Measurements from ENCODE around the gene NPAS3. TPM values are rescaled to one million over a fixed set of nuclear protein-coding genes. Genes with fewer than 3 reads are reported as not detected.

The NPAS3 gene
- total and polyA plus RNA-seq, 4 donors, result 0.07 to 0.09 (median 0.08) TPM; not detected in 1

DNA sequence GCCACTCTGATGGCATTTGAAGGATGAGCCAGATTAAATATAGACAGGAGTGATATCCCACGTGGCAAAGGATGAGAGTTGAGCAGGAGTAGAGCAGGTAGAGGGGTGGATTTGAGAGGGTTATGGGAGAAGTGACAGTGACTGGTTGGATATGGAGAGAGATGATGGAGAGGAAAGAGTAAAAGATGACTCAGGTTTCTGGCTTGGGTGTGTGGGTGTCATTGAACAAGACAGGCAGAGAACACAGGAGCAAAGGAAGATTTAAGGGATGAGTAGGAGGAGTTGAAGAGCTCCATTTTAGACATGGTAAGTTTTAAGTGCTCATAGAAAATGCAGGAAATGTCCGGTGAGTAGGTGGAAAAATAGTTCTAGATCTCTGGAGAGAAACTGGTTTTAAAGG is 875.3 kb downstream of the NPAS3 start:
- Histone ChIP-seq H3K4me3 (ENCODE audit: low read depth in 1 of 3, low read length in 3 of 3) (no peak overlapping the region), H3K27ac (ENCODE audit: low read depth in 1 of 2, low read length in 2 of 2) (no peak overlapping the region), H3K27me3 (ENCODE audit: control insufficient read depth in 4 of 4, insufficient read depth in 4 of 4, low read length in 3 of 4) (peaks cover 0 to 3% (median 1%) of the 10 kb centered on the region in 4 donors), H3K9ac (ENCODE audit: low read depth in 1 of 2, low read length in 2 of 2) (no peak overlapping the region), H3K4me1 (ENCODE audit: control insufficient read depth in 4 of 4, insufficient read depth in 4 of 4, low read length in 3 of 4) (no peaks in the 10 kb centered on the region), H3K9me3 (ENCODE audit: control insufficient read depth in 4 of 4, low read length in 3 of 4) (peaks cover 0 to 2% (median 0%) of the 10 kb centered on the region in 4 donors), H3K36me3 (ENCODE audit: control insufficient read depth in 4 of 4, insufficient read depth in 3 of 4, low read depth in 1 of 4, low read length in 3 of 4) (no peaks in the 10 kb centered on the region)
- DNase-seq (ENCODE audit: low spot score), result no peak
- 49% methylated on average over 2 of the region's 2 CpGs for WGBS
- TF ChIP-seq RXRA (IDR thresholded peaks at IDR 0.05) (no peak), SP1 (IDR thresholded peaks at IDR 0.05) (no peak), RAD21 (IDR thresholded peaks at IDR 0.05) (no peak), TAF1 (conservative IDR thresholded peaks at IDR 0.05) (no peak), NR2F2 (IDR thresholded peaks at IDR 0.05) (no peak), HNF4G (IDR thresholded peaks at IDR 0.05) (no peak), FOXA1 (IDR thresholded peaks at IDR 0.05) (no peak), FOXA2 (IDR thresholded peaks at IDR 0.05) (no peak)
- TF ChIP-seq, protein P1, sequence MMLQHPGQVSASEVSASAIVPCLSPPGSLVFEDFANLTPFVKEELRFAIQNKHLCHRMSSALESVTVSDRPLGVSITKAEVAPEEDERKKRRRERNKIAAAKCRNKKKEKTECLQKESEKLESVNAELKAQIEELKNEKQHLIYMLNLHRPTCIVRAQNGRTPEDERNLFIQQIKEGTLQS (IDR thresholded peaks at IDR 0.05), result no peak
- TF ChIP-seq, protein P2, sequence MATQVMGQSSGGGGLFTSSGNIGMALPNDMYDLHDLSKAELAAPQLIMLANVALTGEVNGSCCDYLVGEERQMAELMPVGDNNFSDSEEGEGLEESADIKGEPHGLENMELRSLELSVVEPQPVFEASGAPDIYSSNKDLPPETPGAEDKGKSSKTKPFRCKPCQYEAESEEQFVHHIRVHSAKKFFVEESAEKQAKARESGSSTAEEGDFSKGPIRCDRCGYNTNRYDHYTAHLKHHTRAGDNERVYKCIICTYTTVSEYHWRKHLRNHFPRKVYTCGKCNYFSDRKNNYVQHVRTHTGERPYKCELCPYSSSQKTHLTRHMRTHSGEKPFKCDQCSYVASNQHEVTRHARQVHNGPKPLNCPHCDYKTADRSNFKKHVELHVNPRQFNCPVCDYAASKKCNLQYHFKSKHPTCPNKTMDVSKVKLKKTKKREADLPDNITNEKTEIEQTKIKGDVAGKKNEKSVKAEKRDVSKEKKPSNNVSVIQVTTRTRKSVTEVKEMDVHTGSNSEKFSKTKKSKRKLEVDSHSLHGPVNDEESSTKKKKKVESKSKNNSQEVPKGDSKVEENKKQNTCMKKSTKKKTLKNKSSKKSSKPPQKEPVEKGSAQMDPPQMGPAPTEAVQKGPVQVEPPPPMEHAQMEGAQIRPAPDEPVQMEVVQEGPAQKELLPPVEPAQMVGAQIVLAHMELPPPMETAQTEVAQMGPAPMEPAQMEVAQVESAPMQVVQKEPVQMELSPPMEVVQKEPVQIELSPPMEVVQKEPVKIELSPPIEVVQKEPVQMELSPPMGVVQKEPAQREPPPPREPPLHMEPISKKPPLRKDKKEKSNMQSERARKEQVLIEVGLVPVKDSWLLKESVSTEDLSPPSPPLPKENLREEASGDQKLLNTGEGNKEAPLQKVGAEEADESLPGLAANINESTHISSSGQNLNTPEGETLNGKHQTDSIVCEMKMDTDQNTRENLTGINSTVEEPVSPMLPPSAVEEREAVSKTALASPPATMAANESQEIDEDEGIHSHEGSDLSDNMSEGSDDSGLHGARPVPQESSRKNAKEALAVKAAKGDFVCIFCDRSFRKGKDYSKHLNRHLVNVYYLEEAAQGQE (IDR thresholded peaks at IDR 0.05), result no peak
- TF ChIP-seq, protein P3, sequence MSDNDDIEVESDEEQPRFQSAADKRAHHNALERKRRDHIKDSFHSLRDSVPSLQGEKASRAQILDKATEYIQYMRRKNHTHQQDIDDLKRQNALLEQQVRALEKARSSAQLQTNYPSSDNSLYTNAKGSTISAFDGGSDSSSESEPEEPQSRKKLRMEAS (IDR thresholded peaks at IDR 0.05), result no peak

DNA sequence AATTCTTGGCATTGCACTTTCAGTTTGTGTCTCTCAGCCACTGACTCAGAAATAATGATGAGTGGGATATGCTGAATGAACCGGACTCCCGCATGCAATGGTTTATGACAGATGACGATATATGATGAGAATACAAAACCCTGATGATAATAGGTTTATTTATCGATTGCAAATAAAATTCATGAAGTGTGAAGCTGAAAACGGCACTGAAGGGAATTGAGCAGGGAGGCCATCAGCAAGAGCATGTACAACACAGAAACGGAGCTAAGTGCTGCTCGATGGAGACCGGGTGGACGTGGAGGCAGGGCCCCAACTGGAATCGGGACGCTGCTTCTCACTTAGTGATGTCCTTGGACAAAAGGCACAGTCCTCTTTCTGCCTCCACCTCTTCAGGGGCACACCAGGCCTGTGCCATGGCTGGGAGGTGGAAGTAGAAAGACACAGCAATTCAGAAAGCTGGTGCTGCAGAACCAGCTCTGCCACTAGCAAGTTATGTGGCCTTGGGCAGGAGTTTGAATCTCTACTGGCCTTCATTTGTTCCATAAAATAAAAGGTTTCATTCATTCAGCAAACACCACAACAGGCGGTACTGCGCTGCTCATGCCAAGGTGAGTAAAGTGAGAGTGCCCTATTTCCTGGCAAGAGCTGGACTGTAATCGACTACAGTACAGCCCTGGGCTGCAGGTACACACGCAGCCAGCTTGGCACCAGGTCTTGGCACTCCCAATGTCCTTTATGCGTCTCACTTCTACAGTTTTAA is 895.2 kb downstream of the NPAS3 start:
- Histone ChIP-seq H3K36me3 (ENCODE audit: control insufficient read depth in 4 of 4, insufficient read depth in 3 of 4, low read depth in 1 of 4, low read length in 3 of 4) (no peaks in the 10 kb centered on the region), H3K27ac (ENCODE audit: low read depth in 1 of 2, low read length in 2 of 2) (no peak overlapping the region), H3K4me1 (ENCODE audit: control insufficient read depth in 4 of 4, insufficient read depth in 4 of 4, low read length in 3 of 4) (peaks cover 0 to 2% (median 0%) of the 10 kb centered on the region in 4 donors), H3K4me3 (ENCODE audit: low read depth in 1 of 3, low read length in 3 of 3) (no peak overlapping the region), H3K27me3 (ENCODE audit: control insufficient read depth in 4 of 4, insufficient read depth in 4 of 4, low read length in 3 of 4) (no peaks in the 10 kb centered on the region), H3K9me3 (ENCODE audit: control insufficient read depth in 4 of 4, low read length in 3 of 4) (no peaks in the 10 kb centered on the region), H3K9ac (ENCODE audit: low read depth in 1 of 2, low read length in 2 of 2) (no peak overlapping the region)
- 84% methylated on average over 16 of the region's 16 CpGs for WGBS
- TF ChIP-seq TAF1 (conservative IDR thresholded peaks at IDR 0.05) (no peak), JUND (IDR thresholded peaks at IDR 0.05) (no peak), FOXA1 (IDR thresholded peaks at IDR 0.05) (no peak), SP1 (IDR thresholded peaks at IDR 0.05) (no peak), FOXA2 (IDR thresholded peaks at IDR 0.05) (no peak)
- TF ChIP-seq, protein P3 (IDR thresholded peaks at IDR 0.05), result no peak
- TF ChIP-seq, protein P2 (IDR thresholded peaks at IDR 0.05), result no peak
- DNase-seq (ENCODE audit: low spot score), result no peak

Data from liver (tissue), 9 donors.